GM12801 (cell line): ENCODE data around the gene HABP4.

ENCODE experiments used
- TF ChIP-seq, protein P1 (sequence below): IDR thresholded peaks from one replicate; pipeline ENCODE4 v1.5.1; 2011; ENCODE audit warnings: control low read depth; ENCODE audit not compliant: insufficient read length; ENCODE audit errors: extremely low read depth

The HABP4 gene

DNA sequence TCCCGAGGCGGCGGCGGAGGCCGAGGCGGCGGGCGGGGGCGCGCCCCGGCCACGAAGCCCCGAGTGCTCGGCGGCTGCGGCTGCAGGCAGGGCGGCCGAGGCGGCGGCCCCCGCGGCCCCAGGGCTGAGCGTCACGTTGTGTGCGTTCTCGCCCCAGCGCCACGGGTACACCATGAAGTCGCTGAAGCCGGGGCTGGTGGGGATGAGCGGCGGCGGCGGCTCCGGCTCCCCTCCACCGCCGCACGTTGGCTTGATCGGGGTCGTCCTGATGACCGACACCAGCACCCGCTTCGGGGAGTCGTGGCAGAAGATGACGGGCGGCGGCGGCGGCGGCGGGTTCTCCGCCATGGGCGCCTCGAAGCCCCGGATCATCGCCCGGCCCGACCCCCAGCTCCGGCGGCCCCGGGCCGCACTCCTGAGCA, 32.3 kb upstream of the HABP4 start:
- TF ChIP-seq, protein P1, sequence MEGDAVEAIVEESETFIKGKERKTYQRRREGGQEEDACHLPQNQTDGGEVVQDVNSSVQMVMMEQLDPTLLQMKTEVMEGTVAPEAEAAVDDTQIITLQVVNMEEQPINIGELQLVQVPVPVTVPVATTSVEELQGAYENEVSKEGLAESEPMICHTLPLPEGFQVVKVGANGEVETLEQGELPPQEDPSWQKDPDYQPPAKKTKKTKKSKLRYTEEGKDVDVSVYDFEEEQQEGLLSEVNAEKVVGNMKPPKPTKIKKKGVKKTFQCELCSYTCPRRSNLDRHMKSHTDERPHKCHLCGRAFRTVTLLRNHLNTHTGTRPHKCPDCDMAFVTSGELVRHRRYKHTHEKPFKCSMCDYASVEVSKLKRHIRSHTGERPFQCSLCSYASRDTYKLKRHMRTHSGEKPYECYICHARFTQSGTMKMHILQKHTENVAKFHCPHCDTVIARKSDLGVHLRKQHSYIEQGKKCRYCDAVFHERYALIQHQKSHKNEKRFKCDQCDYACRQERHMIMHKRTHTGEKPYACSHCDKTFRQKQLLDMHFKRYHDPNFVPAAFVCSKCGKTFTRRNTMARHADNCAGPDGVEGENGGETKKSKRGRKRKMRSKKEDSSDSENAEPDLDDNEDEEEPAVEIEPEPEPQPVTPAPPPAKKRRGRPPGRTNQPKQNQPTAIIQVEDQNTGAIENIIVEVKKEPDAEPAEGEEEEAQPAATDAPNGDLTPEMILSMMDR: no peak

- TF ChIP-seq, protein P1: no peak
These were observed 31.7 kb upstream of the HABP4 start, which contains the start of gene ZNF367 for GRCh38 chr9:96418083-96418919. TSS of gene ZNF367 (minus strand) at chr9:96418370. CDS start at chr9:96418032, 338 bp downstream.

- TF ChIP-seq, protein P1: no peak
These were observed 30.9 kb upstream of the HABP4 start for GRCh38 chr9:96418920-96419690.

DNA sequence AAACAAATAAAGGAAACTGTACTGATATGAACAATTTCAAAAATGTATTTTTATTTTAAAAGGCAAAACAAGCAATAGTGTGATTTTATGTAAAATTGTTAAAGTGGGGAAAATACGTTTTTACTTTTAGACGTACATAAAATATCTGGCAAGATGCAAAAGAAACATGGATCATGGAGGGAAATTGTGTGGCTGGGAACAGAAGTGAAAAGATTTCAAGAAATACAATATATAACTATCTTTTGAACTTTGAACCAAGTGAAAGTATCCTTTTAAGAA, 30.3 kb upstream of the HABP4 start:
- TF ChIP-seq, protein P1: no peak

DNA sequence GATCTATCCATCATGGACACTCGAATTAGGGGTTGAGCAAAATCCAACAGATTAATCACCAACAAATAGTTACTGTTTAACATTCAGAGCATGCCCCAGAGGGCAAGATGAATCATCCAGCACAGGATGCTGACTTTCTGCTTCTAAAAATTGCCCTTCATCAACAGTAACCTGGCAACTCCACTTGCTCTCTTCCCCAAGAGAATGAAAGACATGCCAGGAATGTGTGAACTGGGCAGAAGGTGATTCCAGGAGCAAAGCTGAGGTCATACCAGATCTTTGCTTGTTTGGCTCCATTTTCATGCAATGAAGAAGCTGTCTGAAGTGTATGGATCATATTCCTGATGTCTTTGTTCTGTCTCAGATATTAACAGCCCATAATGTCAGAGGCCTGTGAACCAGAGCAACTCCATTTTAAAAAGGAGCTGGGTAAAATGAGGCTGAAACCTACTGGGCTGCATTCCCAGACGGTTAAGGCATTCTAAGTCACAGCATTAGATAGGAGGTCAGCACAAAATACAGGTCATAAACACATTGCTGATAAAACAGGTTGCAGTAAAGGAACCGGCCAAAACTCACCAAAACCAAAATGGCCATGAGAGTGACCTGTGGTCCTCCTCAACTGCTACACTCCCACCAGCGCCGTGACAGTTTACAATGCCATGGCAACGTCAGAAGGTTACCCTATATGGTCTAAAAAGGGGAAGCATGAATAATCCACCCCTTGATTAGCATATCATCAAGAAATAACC, 29.3 kb upstream of the HABP4 start:
- TF ChIP-seq, protein P1: no peak

DNA sequence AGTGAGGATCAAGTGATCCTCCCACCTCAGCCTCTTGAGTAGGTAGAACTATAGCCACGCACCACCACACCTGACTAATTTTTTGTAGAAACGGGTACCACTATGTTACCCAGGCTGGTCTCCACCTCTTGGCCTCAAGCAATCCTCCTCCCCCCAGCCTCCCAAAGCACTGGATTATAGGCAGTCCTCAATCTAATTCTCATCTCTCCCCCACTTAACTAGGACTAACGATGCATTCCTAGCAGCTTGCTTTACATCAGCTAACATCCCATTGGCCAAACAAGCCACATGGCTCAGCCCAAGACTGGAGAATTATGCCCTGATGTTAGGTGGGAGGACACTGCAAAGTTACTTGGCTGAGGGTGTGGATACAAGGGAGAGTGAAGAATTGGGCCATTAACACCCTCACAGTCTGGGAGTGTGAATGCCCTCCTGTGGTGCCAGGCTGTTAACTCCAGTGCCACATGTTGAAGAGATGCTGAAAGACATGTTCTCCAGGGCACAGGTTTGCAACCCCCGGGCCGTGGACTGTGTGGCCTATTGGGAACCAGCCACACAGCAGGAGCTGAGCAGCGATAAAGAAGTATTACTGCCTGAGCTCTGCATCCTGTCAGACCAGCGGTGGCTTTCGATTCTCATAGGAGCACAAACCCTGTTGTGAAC, 26.5 kb upstream of the HABP4 start:
- TF ChIP-seq, protein P1: no peak

DNA sequence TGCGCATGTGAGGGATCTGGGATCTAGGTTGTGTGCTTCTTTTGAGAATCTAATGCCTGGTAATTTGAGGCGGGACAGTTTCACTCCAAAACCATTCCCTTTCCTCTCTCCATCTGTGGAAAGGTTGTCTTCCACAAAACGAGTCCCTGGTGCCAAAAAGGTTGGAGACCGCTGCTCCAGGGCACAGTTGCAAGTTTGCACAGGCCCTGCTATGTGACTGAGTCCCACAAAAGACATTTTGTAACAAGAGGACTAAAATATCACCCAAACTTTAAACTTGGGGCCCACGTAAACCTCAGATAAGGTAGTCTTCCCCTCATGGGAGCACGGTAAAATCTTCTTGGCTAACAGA, 26.0 kb upstream of the HABP4 start:
- TF ChIP-seq, protein P1: no peak
